ENCODE results near the gene KCND3. TPM values are rescaled to one million over a fixed set of nuclear protein-coding genes. Genes with fewer than 3 reads are reported as not detected.
A peak's percentile ranks its signal among the peaks of the same experiment; 100 is the strongest.

KCND3 gene
- total RNA-seq, 1 experiment from 2014 or later = 0.21 TPM

GRCh38 chr1:111882986-111883560 lies 106.4 kb downstream of the KCND3 start:
- DNase-seq = no peak
- Histone ChIP-seq H3K4me3 (ENCODE audit: insufficient read depth, low read depth, low read length) (no peak overlapping the region), H3K36me3 (replicated peaks; ENCODE audit: control insufficient read depth, insufficient read depth, low read length) (no peaks in the 10 kb centered on the region), H3K27me3 (ENCODE audit: control insufficient read depth, insufficient read depth, low read length) (no peaks in the 10 kb centered on the region; the same call in 1 of the 2 replicates)

- Histone ChIP-seq H3K4me3 (ENCODE audit: insufficient read depth, low read depth, low read length) (no peak overlapping the region), H3K27me3 (ENCODE audit: control insufficient read depth, insufficient read depth, low read length) (no peaks in the 10 kb centered on the region; the same call in 1 of the 2 replicates)
These were observed 106.9 kb downstream of the KCND3 start for GRCh38 chr1:111882559-111882958.

GRCh38 chr1:111880881-111881837 lies 108.3 kb downstream of the KCND3 start:
- DNase-seq = no peak
- H3K4me3 ChIP-seq (ENCODE audit: insufficient read depth, low read depth, low read length) = no peak overlapping the region
- H3K27me3 ChIP-seq (ENCODE audit: control insufficient read depth, insufficient read depth, low read length) = no peaks in the 10 kb centered on the region
- no peaks in the 10 kb centered on the region for H3K36me3 ChIP-seq (replicated peaks; ENCODE audit: control insufficient read depth, insufficient read depth, low read length)

More at GRCh38 chr1:111882559-111882958, 106.9 kb downstream of the KCND3 start:
- no peaks in the 10 kb centered on the region for H3K36me3 ChIP-seq (replicated peaks; ENCODE audit: control insufficient read depth, insufficient read depth, low read length)
- DNase-seq = no peak

- Histone ChIP-seq H3K4me3 (ENCODE audit: insufficient read depth, low read depth, low read length) (no peak overlapping the region), H3K36me3 (replicated peaks; ENCODE audit: control insufficient read depth, insufficient read depth, low read length) (no peaks in the 10 kb centered on the region), H3K27me3 (ENCODE audit: control insufficient read depth, insufficient read depth, low read length) (no peaks in the 10 kb centered on the region)
These were observed 110.4 kb downstream of the KCND3 start for GRCh38 chr1:111879081-111879480.

GRCh38 chr1:111878649-111879048 lies 110.8 kb downstream of the KCND3 start:
- H3K36me3 ChIP-seq (replicated peaks; ENCODE audit: control insufficient read depth, insufficient read depth, low read length) = no peaks in the 10 kb centered on the region
- no peak overlapping the region for H3K4me3 ChIP-seq (ENCODE audit: insufficient read depth, low read depth, low read length)
- no peaks in the 10 kb centered on the region for H3K27me3 ChIP-seq (ENCODE audit: control insufficient read depth, insufficient read depth, low read length)
- DNase-seq = no peak

More at GRCh38 chr1:111879081-111879480, 110.4 kb downstream of the KCND3 start:
- no peak for DNase-seq

GRCh38 chr1:111878091-111878490 lies 111.4 kb downstream of the KCND3 start:
- no peak for DNase-seq
- H3K4me3 ChIP-seq (ENCODE audit: insufficient read depth, low read depth, low read length) = no peak overlapping the region
- H3K27me3 ChIP-seq (ENCODE audit: control insufficient read depth, insufficient read depth, low read length) = no peaks in the 10 kb centered on the region; the same call in 1 of the 2 replicates
- H3K36me3 ChIP-seq (replicated peaks; ENCODE audit: control insufficient read depth, insufficient read depth, low read length) = no peaks in the 10 kb centered on the region

- no peak for DNase-seq
- Histone ChIP-seq H3K36me3 (replicated peaks; ENCODE audit: control insufficient read depth, insufficient read depth, low read length) (no peaks in the 10 kb centered on the region), H3K4me3 (ENCODE audit: insufficient read depth, low read depth, low read length) (no peak overlapping the region), H3K27me3 (ENCODE audit: control insufficient read depth, insufficient read depth, low read length) (no peaks in the 10 kb centered on the region; the same call in 1 of the 2 replicates)
These were observed 112.8 kb downstream of the KCND3 start for GRCh38 chr1:111876631-111877030.

- no peaks in the 10 kb centered on the region; the same call in 1 of the 2 replicates for H3K27me3 ChIP-seq (ENCODE audit: control insufficient read depth, insufficient read depth, low read length)
- DNase-seq = no peak
- no peak overlapping the region for H3K4me3 ChIP-seq (ENCODE audit: insufficient read depth, low read depth, low read length)
- H3K36me3 ChIP-seq (replicated peaks; ENCODE audit: control insufficient read depth, insufficient read depth, low read length) = no peaks in the 10 kb centered on the region
These were observed 113.8 kb downstream of the KCND3 start for GRCh38 chr1:111875640-111876039.

- Histone ChIP-seq H3K4me3 (ENCODE audit: insufficient read depth, low read depth, low read length) (no peak overlapping the region), H3K27me3 (ENCODE audit: control insufficient read depth, insufficient read depth, low read length) (no peaks in the 10 kb centered on the region; the same call in 1 of the 2 replicates), H3K36me3 (replicated peaks; ENCODE audit: control insufficient read depth, insufficient read depth, low read length) (no peaks in the 10 kb centered on the region)
- no peak for DNase-seq
These were observed 115.9 kb downstream of the KCND3 start for GRCh38 chr1:111873460-111874030.

GRCh38 chr1:111870181-111870580 lies 119.3 kb downstream of the KCND3 start:
- Histone ChIP-seq H3K36me3 (replicated peaks; ENCODE audit: control insufficient read depth, insufficient read depth, low read length) (no peaks in the 10 kb centered on the region), H3K27me3 (ENCODE audit: control insufficient read depth, insufficient read depth, low read length) (no peaks in the 10 kb centered on the region; the same call in 1 of the 2 replicates), H3K4me3 (ENCODE audit: insufficient read depth, low read depth, low read length) (no peak overlapping the region)
- DNase-seq = no peak

GRCh38 chr1:111867868-111868440 lies 121.5 kb downstream of the KCND3 start:
- no peak for DNase-seq

GRCh38 chr1:111864862-111865261 lies 124.6 kb downstream of the KCND3 start:
- no peaks in the 10 kb centered on the region for H3K36me3 ChIP-seq (replicated peaks; ENCODE audit: control insufficient read depth, insufficient read depth, low read length)
- H3K4me3 ChIP-seq (ENCODE audit: insufficient read depth, low read depth, low read length) = no peak overlapping the region
- DNase-seq = peak; percentile 56
- H3K27me3 ChIP-seq (ENCODE audit: control insufficient read depth, insufficient read depth, low read length) = no peaks in the 10 kb centered on the region; the same call in 1 of the 2 replicates

More at GRCh38 chr1:111867868-111868440, 121.5 kb downstream of the KCND3 start:
- Histone ChIP-seq H3K36me3 (replicated peaks; ENCODE audit: control insufficient read depth, insufficient read depth, low read length) (no peaks in the 10 kb centered on the region), H3K4me3 (ENCODE audit: insufficient read depth, low read depth, low read length) (no peak overlapping the region), H3K27me3 (ENCODE audit: control insufficient read depth, insufficient read depth, low read length) (no peaks in the 10 kb centered on the region; the same call in 1 of the 2 replicates)

GRCh38 chr1:111863401-111863800 lies 126.1 kb downstream of the KCND3 start:
- no peaks in the 10 kb centered on the region; the same call in 1 of the 2 replicates for H3K27me3 ChIP-seq (ENCODE audit: control insufficient read depth, insufficient read depth, low read length)
- H3K36me3 ChIP-seq (replicated peaks; ENCODE audit: control insufficient read depth, insufficient read depth, low read length) = no peaks in the 10 kb centered on the region
- DNase-seq = no peak
- no peak overlapping the region for H3K4me3 ChIP-seq (ENCODE audit: insufficient read depth, low read depth, low read length)

- no peak for DNase-seq
- Histone ChIP-seq H3K4me3 (ENCODE audit: insufficient read depth, low read depth, low read length) (no peak overlapping the region), H3K27me3 (ENCODE audit: control insufficient read depth, insufficient read depth, low read length) (no peaks in the 10 kb centered on the region; the same call in 1 of the 2 replicates), H3K36me3 (replicated peaks; ENCODE audit: control insufficient read depth, insufficient read depth, low read length) (no peaks in the 10 kb centered on the region)
These were observed 126.9 kb downstream of the KCND3 start for GRCh38 chr1:111862599-111862998.

All from H7 (cell line).